ENCODE measurements around the gene DQX1.

Gene DQX1

GRCh38 chr2:74512744-74513604, 13.1 kb downstream of the DQX1 start:
- no peak for DNase-seq (ENCODE audit: low read depth in 1 of 2, low spot score in 1 of 2)

DNA sequence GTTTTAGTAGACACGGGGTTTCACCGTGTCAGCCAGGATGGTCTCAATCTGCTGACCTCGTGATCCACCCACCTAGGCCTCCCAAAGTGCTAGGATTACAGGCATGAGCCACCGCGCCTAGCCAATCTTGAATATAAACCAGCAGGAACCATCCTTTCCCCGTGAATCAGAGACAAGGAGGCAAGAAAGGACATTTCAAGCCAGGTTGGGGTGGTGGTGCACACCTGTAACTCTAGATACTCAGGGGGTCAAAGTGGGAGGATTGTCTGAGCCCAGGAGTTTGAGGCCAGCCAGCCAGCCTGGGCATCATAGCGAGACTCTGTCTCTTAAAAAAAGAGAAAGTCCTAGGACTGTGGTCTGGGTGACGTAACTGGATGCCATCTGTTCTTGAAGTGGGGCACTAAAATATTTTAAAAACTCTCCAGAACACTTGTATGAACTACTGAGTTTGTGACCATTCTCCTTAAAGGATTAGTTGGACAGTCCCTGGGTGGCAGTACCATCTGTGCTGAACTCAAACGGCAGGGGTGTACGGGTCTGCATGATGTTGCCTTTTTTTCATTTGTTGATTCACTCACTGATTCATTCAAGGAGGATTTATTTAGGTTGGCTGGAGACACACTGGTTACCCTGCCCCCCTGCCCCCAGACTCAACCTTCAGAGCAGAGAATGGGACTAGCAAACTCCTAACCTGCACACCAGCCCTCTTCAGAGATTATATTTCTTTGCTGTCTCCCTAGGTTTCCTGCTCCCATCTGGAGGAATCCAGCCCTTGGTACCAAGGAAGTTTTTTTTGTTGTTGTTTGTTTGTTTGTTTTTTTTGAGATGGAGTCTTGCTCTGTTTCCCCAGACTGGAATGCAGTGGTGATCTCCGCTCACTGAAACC, 14.7 kb downstream of the DQX1 start:
- DNase-seq (ENCODE audit: low read depth in 1 of 2, low spot score in 1 of 2): no peak

DNA sequence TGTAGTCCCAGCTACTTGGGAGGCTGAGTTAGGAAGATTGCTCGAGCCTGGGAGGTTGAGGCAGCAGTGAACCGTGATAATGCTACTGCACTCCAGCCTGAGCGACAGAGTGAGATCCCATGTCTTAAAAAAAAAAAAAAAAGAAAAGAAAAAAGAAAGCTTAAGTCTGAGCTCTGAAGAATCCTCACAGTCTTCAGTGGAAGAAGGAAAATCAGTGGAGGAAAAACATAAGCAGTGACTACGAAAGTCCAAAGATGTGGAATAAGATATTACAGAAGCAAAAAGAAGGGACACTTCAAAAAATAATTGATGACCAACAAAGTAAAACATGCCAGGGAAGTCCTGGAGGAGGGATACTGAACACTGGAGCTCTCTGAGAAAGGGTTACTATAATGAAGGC, 15.8 kb downstream of the DQX1 start:
- DNase-seq (ENCODE audit: low read depth in 1 of 2, low spot score in 1 of 2): no peak

GRCh38 chr2:74507926-74508520, 18.0 kb downstream of the DQX1 start:
- DNase-seq (ENCODE audit: low read depth in 1 of 2, low spot score in 1 of 2): no peak

- peak; percentile 95 to 98 for DNase-seq (ENCODE audit: low read depth in 1 of 2, low spot score in 1 of 2)
Observed at GRCh38 chr2:74507145-74507925, 18.7 kb downstream of the DQX1 start, which contains the start of gene PCGF1. TSS of gene PCGF1 (minus strand) at chr2:74507695. CDS start at chr2:74507668, 27 bp downstream.

GRCh38 chr2:74505448-74506246, 20.4 kb downstream of the DQX1 start:
- DNase-seq (ENCODE audit: low read depth in 1 of 2, low spot score in 1 of 2): no peak

GRCh38 chr2:74504591-74504990, 21.4 kb downstream of the DQX1 start:
- no peak for DNase-seq (ENCODE audit: low read depth in 1 of 2, low spot score in 1 of 2)

DNA sequence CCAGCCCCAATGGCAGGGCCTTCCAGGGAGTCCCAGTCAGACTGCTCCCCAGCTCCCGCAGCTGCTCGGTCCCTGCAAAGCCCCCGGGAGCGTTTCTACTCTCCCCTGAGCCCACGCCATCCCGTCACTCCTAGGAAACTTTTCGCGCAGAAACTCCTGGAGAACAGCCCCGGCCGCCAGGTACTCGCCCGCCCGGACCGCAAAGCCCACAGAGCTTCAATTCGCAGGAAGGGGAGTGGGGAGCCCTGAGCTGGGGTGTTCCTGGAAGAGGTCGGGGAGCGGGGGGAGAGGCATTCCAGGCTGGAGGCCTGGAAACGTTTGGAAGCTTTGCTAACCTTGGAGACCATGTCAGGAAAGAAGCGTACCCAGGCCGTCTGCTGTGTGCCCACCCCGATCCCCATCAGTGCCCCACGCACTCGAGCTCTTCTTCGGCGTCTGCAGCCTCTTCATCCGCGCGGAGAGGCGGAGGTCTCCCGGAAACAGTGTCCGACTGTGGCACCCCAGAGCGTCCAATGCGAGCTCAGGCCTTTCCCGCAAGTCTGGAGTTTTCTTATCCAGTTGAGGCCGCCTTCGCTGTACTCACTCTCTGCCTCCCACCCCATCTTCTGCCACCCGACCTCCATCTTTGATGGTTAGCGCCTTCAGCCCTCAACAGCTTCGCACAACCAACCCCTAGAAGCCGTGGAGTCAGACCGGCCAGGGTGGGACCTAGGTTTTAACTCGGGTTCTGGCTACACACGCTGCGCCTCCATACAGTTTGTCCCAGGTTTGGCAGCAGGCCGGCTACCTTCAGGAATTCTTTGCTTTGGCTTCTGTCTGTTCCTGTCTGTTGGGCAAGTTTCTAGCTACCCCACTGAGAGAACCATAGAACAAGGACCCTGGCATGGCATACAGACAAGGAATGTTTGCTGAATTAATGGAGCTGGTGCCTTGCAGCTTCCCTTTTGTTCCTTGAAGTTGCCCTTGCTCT, 22.2 kb downstream of the DQX1 start:
- no peak for DNase-seq (ENCODE audit: low read depth in 1 of 2, low spot score in 1 of 2)

DNA sequence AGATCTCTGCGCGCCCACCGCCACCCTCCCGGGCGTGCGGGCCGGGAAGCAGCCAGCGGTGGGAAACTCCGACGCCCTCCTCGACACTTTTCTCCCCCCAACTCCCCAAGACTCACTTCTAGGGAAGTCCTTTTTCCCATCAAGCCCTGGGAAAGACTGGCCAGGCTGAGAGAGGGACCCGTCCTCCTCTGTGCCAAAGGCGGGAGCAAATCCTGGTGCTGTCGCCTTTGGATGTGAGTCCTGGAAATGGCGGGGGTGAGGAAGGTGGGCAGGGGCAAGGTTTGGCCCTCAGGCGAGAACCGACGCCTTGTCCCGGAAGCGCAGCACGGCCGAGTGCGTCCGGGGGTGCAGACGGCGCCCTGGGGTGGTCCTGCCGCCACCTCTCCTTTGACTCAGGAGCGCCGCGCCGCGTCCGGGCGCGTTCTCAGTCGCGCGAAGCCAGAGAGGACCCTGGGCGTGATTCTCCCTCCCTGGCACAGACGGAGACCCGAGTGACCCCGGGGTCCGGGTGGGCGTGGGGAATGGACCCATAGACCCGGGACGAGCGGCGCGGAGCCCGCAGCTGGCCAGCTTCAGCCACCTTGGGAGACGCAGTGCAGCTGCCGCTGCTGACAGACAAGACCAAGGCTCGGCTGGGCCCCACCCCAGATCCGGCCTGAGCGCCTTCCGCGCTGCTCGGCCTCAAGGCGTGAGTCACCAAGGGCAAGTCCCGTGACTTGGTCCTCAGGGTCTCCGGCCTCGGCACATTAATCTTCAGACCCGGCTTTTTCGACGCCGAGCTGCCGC, 23.1 kb downstream of the DQX1 start:
- DNase-seq (ENCODE audit: low read depth in 1 of 2, low spot score in 1 of 2): no peak

DNA sequence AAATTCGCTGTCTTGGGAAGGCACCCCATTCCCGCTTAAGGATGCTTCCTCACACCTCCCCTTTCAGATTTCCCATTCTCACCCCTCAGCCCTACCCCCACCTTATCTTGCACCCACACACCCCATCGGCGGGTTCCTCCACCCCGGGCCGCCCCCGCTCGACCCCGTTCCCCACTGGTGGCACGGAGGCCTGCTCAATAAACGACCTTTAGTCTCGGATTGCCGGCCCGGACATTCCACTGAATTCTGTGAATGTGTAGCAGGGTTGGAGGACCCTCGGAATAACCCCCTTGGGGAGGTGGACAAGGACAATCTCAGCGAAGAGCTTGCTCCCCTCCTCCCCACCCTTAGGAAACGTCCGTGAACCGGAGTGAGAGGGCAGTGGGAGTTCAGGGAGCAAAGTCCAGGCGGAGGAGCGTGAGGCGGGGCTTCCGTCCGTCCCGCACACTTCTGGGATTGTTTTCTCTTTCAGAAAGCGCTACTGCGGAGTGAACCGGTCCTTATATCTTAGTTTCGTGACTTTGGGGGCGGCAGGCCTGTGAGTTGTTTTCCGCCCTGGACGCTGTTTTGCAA, 23.8 kb downstream of the DQX1 start:
- DNase-seq (ENCODE audit: low read depth in 1 of 2, low spot score in 1 of 2): no peak

DNA sequence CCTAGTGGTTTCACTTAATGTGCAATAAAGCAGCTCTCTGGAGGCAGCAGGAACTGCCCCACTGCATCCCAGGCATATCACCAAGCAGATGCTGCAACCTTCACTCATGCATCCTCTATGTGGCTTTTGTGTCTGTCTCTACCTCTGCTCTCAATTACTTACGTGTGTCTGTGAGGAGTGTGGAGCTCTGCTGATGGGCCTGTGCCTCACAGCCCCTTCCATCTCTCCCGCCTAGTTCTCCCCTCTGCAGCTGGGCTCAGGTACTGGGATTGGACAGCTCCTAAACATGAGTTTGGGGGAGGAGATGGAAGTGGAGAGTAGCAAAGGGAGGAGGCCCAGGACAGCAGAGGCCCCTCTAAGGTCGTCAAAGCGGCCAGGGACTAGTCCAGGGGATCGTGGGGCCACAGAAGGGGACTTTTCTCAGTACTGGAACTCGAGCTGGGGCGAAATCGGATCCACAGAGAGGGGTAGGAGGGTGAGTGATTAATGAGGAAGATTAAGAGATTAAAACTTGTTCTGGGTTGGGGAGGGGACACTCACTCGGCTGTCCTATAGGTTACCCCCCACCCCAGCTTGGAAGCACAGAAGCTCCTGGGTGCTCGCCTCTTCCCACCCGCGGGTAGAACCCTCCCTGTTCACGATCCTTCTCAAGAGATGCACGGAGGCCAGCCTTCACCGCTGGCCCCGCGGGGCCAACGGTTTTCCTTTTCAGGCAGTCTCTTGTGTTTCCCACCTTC, 24.5 kb downstream of the DQX1 start:
- no peak for DNase-seq (ENCODE audit: low read depth in 1 of 2, low spot score in 1 of 2)

DNA sequence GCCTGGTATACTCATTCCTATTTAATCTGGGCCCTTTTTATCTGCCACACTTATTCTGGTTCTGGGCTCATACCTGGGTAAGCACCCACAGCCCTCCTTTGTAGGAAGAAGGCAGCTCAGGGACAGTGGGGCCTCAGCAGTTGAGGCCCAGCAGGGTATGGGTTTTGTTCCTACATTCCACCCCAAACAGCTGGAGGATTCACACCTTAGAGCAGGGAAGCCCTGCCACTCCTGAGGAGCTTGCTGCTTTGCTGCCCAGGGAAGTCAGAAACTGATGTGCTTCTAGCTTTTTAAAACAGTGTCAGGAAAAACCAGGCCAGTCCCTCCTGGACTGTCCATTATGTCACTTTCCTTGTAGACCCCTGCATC, 25.5 kb downstream of the DQX1 start:
- no peak for DNase-seq (ENCODE audit: low read depth in 1 of 2, low spot score in 1 of 2)

DNA sequence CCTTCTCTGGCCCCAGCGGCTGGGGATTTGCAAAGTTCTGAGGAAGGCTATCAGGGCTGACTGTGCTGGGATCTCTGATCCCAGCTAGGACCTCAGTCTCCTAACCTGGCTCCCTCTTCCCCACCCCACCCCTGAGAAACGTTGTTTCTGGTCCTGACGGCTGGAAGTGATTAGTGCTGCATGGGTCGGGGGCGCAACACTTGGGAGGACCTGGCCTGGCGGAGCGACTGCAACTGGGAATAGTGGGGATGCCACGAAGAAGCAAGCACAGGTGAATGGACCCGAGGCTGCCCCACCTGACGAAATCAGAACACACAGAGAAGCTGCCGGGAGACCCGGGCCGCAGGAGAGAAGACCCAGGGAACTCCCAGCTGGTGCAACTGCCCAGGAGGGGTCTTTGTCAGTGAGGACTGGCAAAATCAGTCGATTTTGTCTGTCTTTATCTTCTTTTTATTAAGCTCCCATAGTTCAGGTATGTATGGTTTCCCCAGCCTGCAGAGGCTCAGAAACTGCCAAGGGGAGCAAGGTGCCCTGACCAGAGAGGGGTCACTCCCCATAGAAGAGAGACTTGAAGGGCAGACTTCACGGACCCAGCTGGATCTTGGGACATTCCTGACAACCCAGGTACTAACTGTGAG, 26.0 kb downstream of the DQX1 start:
- no peak for DNase-seq (ENCODE audit: low read depth in 1 of 2, low spot score in 1 of 2)

- DNase-seq (ENCODE audit: low read depth in 1 of 2, low spot score in 1 of 2): no peak
Observed at GRCh38 chr2:74499267-74499939, 26.6 kb downstream of the DQX1 start, which contains the start of gene LBX2. TSS of gene LBX2 (minus strand) at chr2:74499603. CDS start at chr2:74499537, 66 bp downstream.

GRCh38 chr2:74498500-74499266, 27.3 kb downstream of the DQX1 start:
- no peak for DNase-seq (ENCODE audit: low read depth in 1 of 2, low spot score in 1 of 2)
